ENCODE data around the gene PTGDR.

The PTGDR gene

GRCh38 chr14:52267501-52268278 is at the start of gene PTGDR:
PTGDR (plus strand) TSS chr14:52267698; CDS start chr14:52267815, 117 bp downstream.
- in situ Hi-C loops (cut with HindIII; ENCODE audit: low sequenced_read_pairs): no loop called here
- peak; percentile 33 for DNase-seq (ENCODE audit: low read depth, low spot score)
- H3K4me3 ChIP-seq (ENCODE audit: low read depth, low read length): peak within 1 kb of the TSS; percentile 6
- TF ChIP-seq CTCF (IDR thresholded peaks at IDR 0.05; ENCODE audit: low read depth, low read length): no peak

DNA sequence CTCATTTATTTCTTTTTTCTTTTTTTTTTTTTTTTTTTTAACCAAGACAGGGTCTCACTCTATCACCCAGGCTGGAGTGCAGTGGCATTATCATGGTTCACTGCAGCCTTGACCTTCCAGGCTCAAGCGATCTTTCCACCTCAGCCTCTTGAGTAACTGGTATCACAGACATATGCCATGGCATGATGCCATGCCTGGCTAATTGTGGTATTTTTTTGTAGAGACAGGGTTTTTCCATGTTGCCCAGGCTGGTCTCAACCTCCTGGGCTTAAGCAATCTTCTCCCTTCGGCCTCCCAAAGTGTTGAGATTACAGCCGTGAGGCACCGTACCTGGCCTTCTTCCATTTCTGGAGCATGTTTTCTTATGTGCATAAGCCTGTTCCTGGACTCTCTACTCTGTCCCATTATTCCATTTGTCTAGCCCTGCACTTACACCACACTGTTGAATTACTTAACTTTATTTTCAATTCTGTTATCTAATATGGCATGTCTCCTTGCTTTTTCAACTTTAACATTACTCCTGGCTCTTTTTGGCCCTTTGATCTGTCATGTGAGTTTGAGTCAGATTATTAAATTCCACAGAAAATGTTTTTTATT is 47.9 kb upstream of the PTGDR start:
- H3K4me3 ChIP-seq (ENCODE audit: low read depth, low read length): no peak overlapping the region
- in situ Hi-C loops (cut with HindIII; ENCODE audit: low sequenced_read_pairs): no loop called here
- TF ChIP-seq CTCF (IDR thresholded peaks at IDR 0.05; ENCODE audit: low read depth, low read length): no peak
- no peak for DNase-seq (ENCODE audit: low read depth, low spot score)

DNA sequence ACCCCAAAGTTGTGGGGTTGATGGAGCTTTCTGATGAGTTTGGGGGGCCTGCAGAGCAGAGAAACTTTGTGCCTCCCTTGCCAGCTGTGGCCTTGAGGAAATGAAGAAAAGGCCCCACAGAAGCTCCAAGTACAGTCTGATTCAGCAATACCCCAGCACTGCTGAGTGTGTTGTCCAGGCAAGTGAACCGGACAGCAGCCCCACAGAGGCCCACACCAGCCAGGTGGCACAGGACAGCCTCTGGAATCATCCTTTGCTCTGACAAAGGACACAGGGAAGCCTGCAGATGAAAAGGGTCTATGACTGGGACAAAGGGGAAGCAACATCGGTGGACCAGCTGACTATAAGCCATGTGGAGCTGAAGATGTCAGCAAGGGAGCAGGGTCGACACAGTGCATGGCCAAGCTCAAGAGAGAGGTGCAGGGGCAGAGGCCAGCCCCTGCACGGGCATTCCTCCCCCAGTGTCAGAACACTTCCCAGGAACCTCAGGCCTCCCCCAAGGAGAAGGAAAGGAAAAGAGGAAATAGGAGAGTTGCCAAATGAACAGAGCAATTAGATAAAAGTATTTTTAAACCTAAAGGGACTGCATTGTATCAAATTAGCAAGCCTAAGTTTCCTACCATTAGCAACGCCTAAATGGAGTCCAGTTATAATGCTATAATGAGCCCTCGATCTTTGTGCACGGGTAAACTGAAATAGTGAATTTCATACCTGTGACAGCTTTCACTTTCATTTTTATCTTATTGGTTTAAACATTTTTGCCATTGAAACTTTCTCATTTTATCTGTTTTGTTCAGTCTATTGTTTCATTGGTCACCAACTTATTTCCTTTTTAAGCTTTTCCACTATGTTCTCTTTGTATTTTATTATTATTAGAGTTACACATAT is 46.3 kb upstream of the PTGDR start:
- no peak overlapping the region for H3K4me3 ChIP-seq (ENCODE audit: low read depth, low read length)
- no peak for TF ChIP-seq CTCF (IDR thresholded peaks at IDR 0.05; ENCODE audit: low read depth, low read length)
- no peak for DNase-seq (ENCODE audit: low read depth, low spot score)
- in situ Hi-C loops (cut with HindIII; ENCODE audit: low sequenced_read_pairs): no loop called here

- no peak for DNase-seq (ENCODE audit: low read depth, low spot score)
- no peak overlapping the region for H3K4me3 ChIP-seq (ENCODE audit: low read depth, low read length)
- no peak for TF ChIP-seq CTCF (IDR thresholded peaks at IDR 0.05; ENCODE audit: low read depth, low read length)
- in situ Hi-C loops (cut with HindIII; ENCODE audit: low sequenced_read_pairs): no loop called here
Measured at GRCh38 chr14:52222901-52223300, 44.6 kb upstream of the PTGDR start.

DNA sequence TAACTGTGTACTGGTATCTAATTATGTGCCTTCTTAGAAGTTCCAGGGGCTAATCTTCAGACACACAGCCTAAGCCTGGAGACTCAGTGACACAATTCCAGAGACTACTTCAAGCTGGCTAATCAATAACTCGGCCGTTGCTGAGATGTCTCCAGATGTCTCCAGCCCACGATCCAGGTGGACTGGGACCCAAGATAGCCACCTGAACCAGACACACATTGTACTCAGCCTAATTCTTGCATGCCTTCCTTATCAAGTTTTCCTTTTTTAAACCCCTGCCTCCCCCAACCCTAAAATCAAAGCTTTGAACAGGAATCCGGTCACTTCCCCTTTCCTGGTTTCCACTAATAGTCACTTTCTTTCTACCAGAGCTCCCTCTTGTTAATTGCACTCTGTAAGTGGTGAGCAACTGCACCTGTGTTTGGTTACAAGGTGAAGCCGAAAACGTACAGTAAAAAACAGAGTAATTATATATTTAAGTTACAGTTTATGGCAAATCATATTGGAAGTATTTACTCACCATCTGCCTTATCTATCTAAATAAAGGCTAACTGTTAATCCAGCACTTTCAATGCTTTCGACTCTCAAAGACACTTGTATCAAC is 39.8 kb upstream of the PTGDR start:
- H3K4me3 ChIP-seq (ENCODE audit: low read depth, low read length): no peak overlapping the region
- in situ Hi-C loops (cut with HindIII; ENCODE audit: low sequenced_read_pairs): no loop called here
- no peak for TF ChIP-seq CTCF (IDR thresholded peaks at IDR 0.05; ENCODE audit: low read depth, low read length)
- no peak for DNase-seq (ENCODE audit: low read depth, low spot score)

GRCh38 chr14:52233693-52234092 is 33.8 kb upstream of the PTGDR start:
- no peak for TF ChIP-seq CTCF (IDR thresholded peaks at IDR 0.05; ENCODE audit: low read depth, low read length)
- H3K4me3 ChIP-seq (ENCODE audit: low read depth, low read length): no peak overlapping the region
- in situ Hi-C loops (cut with HindIII; ENCODE audit: low sequenced_read_pairs): no loop called here
- no peak for DNase-seq (ENCODE audit: low read depth, low spot score)

All from astrocyte of the spinal cord (primary cell).